IMR-90 (cell line): ENCODE measurements around the gene PROCA1. TPM values are rescaled to one million over a fixed set of nuclear protein-coding genes. Genes with fewer than 3 reads are reported as not detected.

ENCODE experiments used
- ATAC-seq: fragments of 200-7000 bp; cut with Tn5 transposase; 2 replicates; pipeline ENCODE4 v1.9.1; 2020; ENCODE audit warnings: low read depth, mild to moderate bottlenecking, moderate library complexity
- BruUV-seq: library from RNA; stranded (reverse); fragments of 400-500 nt; replicated peaks from 2 replicates; lab custom pipeline; 2021; lab: Mats Ljungman, UMichigan
- CTCF ChIA-PET: fragments of 300-600 bp; formaldehyde crosslinking; extraction: SDS; loops from one replicate; lab custom pipeline; 2021; ENCODE audit warnings: antibody characterized with exemption; lab: Yijun Ruan, JAX
- POLR2A ChIA-PET: fragments of 300-600 bp; sonication (Branson Sonifier 250); formaldehyde crosslinking; loops from one replicate; lab custom pipeline; 2022; ENCODE audit warnings: antibody characterized with exemption; ENCODE audit not compliant: unreplicated experiment; lab: Charles Lee
- DNase-seq: peaks from one replicate; pipeline ENCODE4 v3.0.0; 2013
- H2AFZ ChIP-seq: replicated peaks from 2 replicates; pipeline ENCODE3; 2013; ENCODE audit warnings: low read length, mild to moderate bottlenecking; ENCODE audit not compliant: poor library complexity
- H2AK5ac ChIP-seq: 2 replicates; pipeline ENCODE4 v1.6.1; 2013; ENCODE audit warnings: low read depth, low read length, inconsistent platforms
- H2AK9ac ChIP-seq: replicated peaks from 2 replicates; pipeline ENCODE3; 2013; ENCODE audit warnings: mild to moderate bottlenecking, low read depth, low read length, moderate library complexity; ENCODE audit not compliant: poor library complexity
- H2BK120ac ChIP-seq: 2 replicates; pipeline ENCODE4 v1.6.1; 2013; ENCODE audit warnings: low read depth, low read length, inconsistent platforms
- H2BK15ac ChIP-seq: 3 replicates; pipeline ENCODE4 v1.6.1; 2013; ENCODE audit warnings: low read depth, low read length, inconsistent platforms
- H2BK20ac ChIP-seq: 2 replicates; pipeline ENCODE4 v1.6.1; 2013; ENCODE audit warnings: low read depth, mild to moderate bottlenecking, inconsistent platforms, low read length, moderate library complexity
- H2BK5ac ChIP-seq: 2 replicates; pipeline ENCODE4 v1.6.1; 2013; ENCODE audit warnings: mild to moderate bottlenecking, low read depth, low read length, inconsistent platforms; ENCODE audit not compliant: poor library complexity, severe bottlenecking
- H3K14ac ChIP-seq: replicated peaks from 2 replicates; pipeline ENCODE4 v1.6.1; 2013; ENCODE audit warnings: low read depth, low read length, inconsistent platforms
- H3K18ac ChIP-seq: 2 replicates; pipeline ENCODE4 v1.6.1; 2013; ENCODE audit warnings: low read depth, low read length, control low read depth
- H3K23ac ChIP-seq: 2 replicates; pipeline ENCODE4 v1.6.1; 2013; ENCODE audit warnings: low read depth, low read length, inconsistent platforms
- H3K27ac ChIP-seq: 2 replicates; pipeline ENCODE4 v1.5.1; 2013; ENCODE audit warnings: mild to moderate bottlenecking, control low read depth, low read length; ENCODE audit not compliant: insufficient read depth
- H3K27me3 ChIP-seq: 2 replicates; pipeline ENCODE4 v1.6.1; 2013; ENCODE audit warnings: low read length; ENCODE audit not compliant: control insufficient read depth, insufficient read depth
- H3K36me3 ChIP-seq: 2 replicates; pipeline ENCODE4 v1.6.1; 2013; ENCODE audit warnings: low read length, mixed read lengths; ENCODE audit not compliant: control insufficient read depth, insufficient read depth
- H3K4ac ChIP-seq: 2 replicates; pipeline ENCODE4 v1.6.1; 2013; ENCODE audit warnings: low read depth, low read length, inconsistent platforms
- H3K4me1 ChIP-seq: 2 replicates; pipeline ENCODE4 v1.6.1; 2013; ENCODE audit warnings: low read length, mixed read lengths; ENCODE audit not compliant: control insufficient read depth, insufficient read depth
- H3K4me2 ChIP-seq: 2 replicates; pipeline ENCODE4 v1.6.1; 2013; ENCODE audit warnings: low read depth, mild to moderate bottlenecking, control low read depth, low read length, moderate library complexity
- H3K4me3 ChIP-seq: 2 replicates; pipeline ENCODE4 v1.5.1; 2013; ENCODE audit warnings: low read depth, mild to moderate bottlenecking, control low read depth, low read length, moderate library complexity; ENCODE audit not compliant: insufficient read depth
- H3K56ac ChIP-seq: 2 replicates; pipeline ENCODE4 v1.6.1; 2013; ENCODE audit warnings: low read length, inconsistent platforms; ENCODE audit not compliant: insufficient read depth; ENCODE audit errors: extremely low read depth
- H3K79me1 ChIP-seq, 2 experiments: 2 replicates each; pipeline ENCODE4 v1.6.1; 2013; ENCODE audit warnings: low read length in 2 of 2, inconsistent platforms in 1 of 2, low read depth in 1 of 2
- H3K9ac ChIP-seq: 2 replicates; pipeline ENCODE4 v1.6.1; 2013; ENCODE audit warnings: low read depth, low read length, control low read depth
- H3K9me1 ChIP-seq: 2 replicates; pipeline ENCODE4 v1.6.1; 2013; ENCODE audit warnings: low read length, inconsistent platforms; ENCODE audit not compliant: insufficient read depth
- H3K9me3 ChIP-seq: 2 replicates; pipeline ENCODE4 v1.6.1; 2013; ENCODE audit warnings: low read length; ENCODE audit not compliant: control insufficient read depth, insufficient read depth
- H4K20me1 ChIP-seq: 2 replicates; pipeline ENCODE4 v1.6.1; 2013; ENCODE audit warnings: low read length, inconsistent platforms; ENCODE audit not compliant: insufficient read depth
- H4K5ac ChIP-seq: 2 replicates; pipeline ENCODE4 v1.6.1; 2013; ENCODE audit warnings: mild to moderate bottlenecking, low read depth, low read length, control low read depth
- H4K8ac ChIP-seq, 2 experiments: 2 replicates each; pipeline ENCODE4 v1.6.1; 2013; ENCODE audit warnings: low read depth in 2 of 2, low read length in 2 of 2, control low read depth in 1 of 2, inconsistent platforms in 1 of 2
- H4K91ac ChIP-seq: 2 replicates; pipeline ENCODE4 v1.6.1; 2013; ENCODE audit warnings: low read depth, low read length, inconsistent platforms; ENCODE audit not compliant: insufficient read depth
- CHD1 ChIP-seq: IDR thresholded peaks from 2 replicates; pipeline ENCODE4 v1.6.1; 2012; ENCODE audit warnings: low read depth, low read length, improper control_type of control experiment
- CTCF ChIP-seq: conservative IDR thresholded peaks from 2 replicates; pipeline ENCODE4 v1.5.1; 2012; ENCODE audit warnings: mild to moderate bottlenecking, low read depth, low read length, improper control_type of control experiment
- RAD21 ChIP-seq: IDR thresholded peaks from 2 replicates; pipeline ENCODE4 v1.6.1; 2012; ENCODE audit warnings: low read length, improper control_type of control experiment
- RFX5 ChIP-seq: IDR thresholded peaks from 2 replicates; pipeline ENCODE4 v1.8.0; 2012; ENCODE audit warnings: low read depth, mild to moderate bottlenecking, low read length, moderate library complexity
- SMC3 ChIP-seq: fragments of 150-350 bp; IDR thresholded peaks from 2 replicates; pipeline ENCODE4 v1.6.1; 2016; ENCODE audit warnings: low read depth, mild to moderate bottlenecking, antibody characterized with exemption, low read length, moderate library complexity
- WGBS, 2 experiments: methylation state at CpG; one replicate each; pipeline versions ENCODE4 v1.1.5 to v1.1.7; 2013; ENCODE audit warnings: missing lambda C conversion rate in 2 of 2; ENCODE audit not compliant: insufficient read length in 1 of 2; ENCODE audit errors: extremely low coverage in 2 of 2; 5-methylcytosine and 5-hydroxymethylcytosine counted together
- dilution Hi-C: fragments of 300-500 bp; cut with HindIII; formaldehyde crosslinking; loops from one replicate; pipeline ENCODE4 v1.14.3; 2018; ENCODE audit warnings: low sequenced_read_pairs; ENCODE audit not compliant: unreplicated experiment
- in situ Hi-C: fragments of 300-500 bp; cut with MboI; formaldehyde crosslinking; loops from 3 replicates; pipeline ENCODE4 v1.14.3; 2019; ENCODE audit warnings: low sequenced_read_pairs, inconsistent platforms, mixed read lengths
- intact Hi-C: fragments of 100-400 bp; cut with micrococcal nuclease; formaldehyde crosslinking; loops from 2 replicates; pipeline ENCODE4 v1.10.0; 2022
- polyA plus RNA-seq, 3 experiments: library from polyadenylated mRNA; depleted of rRNA; stranded (reverse); fragments of >200 nt; gene quantifications; 2 replicates each; pipeline ENCODE4 v1.2.3, GENCODE V29; 2012; ENCODE audit warnings: low replicate concordance in 1 of 3
- total RNA-seq: library from RNA; depleted of rRNA; stranded (reverse); fragments of >200 nt; gene quantifications from 2 replicates; pipeline ENCODE4 v1.2.3, GENCODE V29; 2012
- TF ChIP-seq, protein P1 (sequence below): fragments of 150-350 bp; IDR thresholded peaks from 2 replicates; pipeline ENCODE4 v1.6.1; 2017; ENCODE audit warnings: mild to moderate bottlenecking, antibody characterized with exemption, low read length, low read depth

Gene PROCA1
- total and polyA plus RNA-seq, 2 of the 4 experiments (the other 2 are of a cell fraction), result 0.36 to 1.7 TPM

GRCh38 chr17:28669918-28670317 is 41.8 kb downstream of the PROCA1 start:
- Histone ChIP-seq H3K36me3 (peaks cover 45% of the 10 kb centered on the region), H3K9me3 (no peaks in the 10 kb centered on the region), H4K8ac (no peak overlapping the region), H3K18ac (no peak overlapping the region), H3K4me1 (no peaks in the 10 kb centered on the region), H2AK5ac (no peak overlapping the region), H3K14ac (no peak overlapping the region), H2AK9ac (no peak overlapping the region), H3K27ac (no peak overlapping the region), H3K79me1 (peaks cover 25 to 64% of the 10 kb centered on the region in 2 experiments), H4K20me1 (peaks cover 37% of the 10 kb centered on the region), H3K9me1 (peaks cover 8% of the 10 kb centered on the region), H2AFZ (no peak overlapping the region), H2BK20ac (no peak overlapping the region), H3K4me2 (no peak overlapping the region), H3K23ac (no peak overlapping the region), H3K9ac (no peak overlapping the region), H2BK5ac (no peak overlapping the region), H2BK120ac (no peak overlapping the region), H3K27me3 (no peaks in the 10 kb centered on the region), H3K4me3 (no peak overlapping the region), H3K56ac (no peak overlapping the region), H4K91ac (no peak overlapping the region), H4K5ac (no peak overlapping the region), H2BK15ac (no peak overlapping the region), H3K4ac (no peak overlapping the region)
- POLR2A ChIA-PET, result interaction anchor here (0.6 kb wide), 1 partner anchor 57 kb away, joined by 4 read pairs; no protein-coding TSS in a partner anchor
- no TSS peak for BruUV-seq
- dilution Hi-C loops, result no loop called here
- TF ChIP-seq RFX5 (no peak), CHD1 (no peak), CTCF (no peak), SMC3 (no peak), RAD21 (no peak)
- TF ChIP-seq, protein P1, sequence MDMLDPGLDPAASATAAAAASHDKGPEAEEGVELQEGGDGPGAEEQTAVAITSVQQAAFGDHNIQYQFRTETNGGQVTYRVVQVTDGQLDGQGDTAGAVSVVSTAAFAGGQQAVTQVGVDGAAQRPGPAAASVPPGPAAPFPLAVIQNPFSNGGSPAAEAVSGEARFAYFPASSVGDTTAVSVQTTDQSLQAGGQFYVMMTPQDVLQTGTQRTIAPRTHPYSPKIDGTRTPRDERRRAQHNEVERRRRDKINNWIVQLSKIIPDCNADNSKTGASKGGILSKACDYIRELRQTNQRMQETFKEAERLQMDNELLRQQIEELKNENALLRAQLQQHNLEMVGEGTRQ, result no peak
- intact Hi-C loops, result no loop called here
- DNase-seq, result no peak
- in situ Hi-C loops, result no loop called here
- no CpG with 5 or more reads among the region's 1 CpG for WGBS, 2 experiments
- ATAC-seq, result no peak
- CTCF ChIA-PET, result no interaction called here
